ENCODE results near the gene CBLB.

CBLB gene

DNA sequence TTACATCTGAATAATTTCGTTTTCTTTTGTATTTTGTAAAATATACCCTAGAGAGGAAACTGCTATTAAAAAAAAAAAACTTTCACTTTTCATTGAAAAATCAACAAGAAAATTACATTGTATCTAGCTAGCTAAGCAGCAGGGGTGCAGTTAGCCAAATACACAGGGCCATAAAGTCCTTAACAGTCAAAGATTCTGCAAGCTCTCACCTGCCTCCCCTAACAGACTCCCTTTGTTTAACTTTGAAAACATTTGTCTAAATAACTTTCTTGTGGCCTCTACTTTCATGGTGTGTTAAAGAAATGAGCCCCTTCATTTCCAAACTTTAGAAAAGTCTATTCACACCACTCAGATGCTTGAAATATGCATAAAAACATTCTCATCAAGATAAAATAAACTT, 23.3 kb downstream of the CBLB start:
- DNase-seq (ENCODE audit: low spot score): no peak

DNA sequence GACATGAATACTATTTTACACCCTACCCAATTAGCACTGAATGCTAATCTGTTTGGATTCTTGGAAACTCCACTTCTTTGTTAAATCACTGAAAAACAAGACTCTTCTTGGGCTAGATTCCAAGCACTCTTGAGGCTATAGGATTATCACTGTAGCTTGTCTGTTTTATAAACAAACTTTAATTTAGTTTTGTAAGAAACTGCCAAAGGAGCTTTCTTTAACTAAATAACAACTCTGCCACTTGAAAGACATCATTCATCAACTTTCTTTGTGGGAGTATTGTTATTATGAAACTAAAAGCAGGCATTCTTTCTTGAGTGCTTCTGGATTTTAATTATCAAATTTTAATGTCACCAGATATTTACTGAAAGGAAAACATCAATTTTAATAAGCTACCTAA, 24.1 kb downstream of the CBLB start:
- no peak for DNase-seq (ENCODE audit: low spot score)

DNA sequence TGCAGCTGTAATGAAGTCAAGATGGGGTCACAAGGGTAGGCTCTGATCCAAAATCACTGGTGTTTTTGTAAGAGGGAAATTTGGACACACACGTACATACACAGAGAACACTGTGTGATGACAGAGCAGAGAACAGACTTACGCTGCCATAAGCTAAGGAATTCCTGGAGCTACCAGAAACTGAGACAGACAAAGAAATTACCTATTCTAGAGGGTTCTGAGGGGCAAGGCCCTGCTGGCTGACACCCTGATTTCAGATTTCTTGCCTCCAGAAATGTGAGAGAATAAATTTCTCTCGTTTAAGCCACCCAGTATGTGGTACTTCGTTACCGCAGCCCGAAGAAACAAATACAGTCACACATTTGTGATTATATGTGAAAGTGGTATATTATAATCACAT, 24.8 kb downstream of the CBLB start:
- no peak for DNase-seq (ENCODE audit: low spot score)

DNA sequence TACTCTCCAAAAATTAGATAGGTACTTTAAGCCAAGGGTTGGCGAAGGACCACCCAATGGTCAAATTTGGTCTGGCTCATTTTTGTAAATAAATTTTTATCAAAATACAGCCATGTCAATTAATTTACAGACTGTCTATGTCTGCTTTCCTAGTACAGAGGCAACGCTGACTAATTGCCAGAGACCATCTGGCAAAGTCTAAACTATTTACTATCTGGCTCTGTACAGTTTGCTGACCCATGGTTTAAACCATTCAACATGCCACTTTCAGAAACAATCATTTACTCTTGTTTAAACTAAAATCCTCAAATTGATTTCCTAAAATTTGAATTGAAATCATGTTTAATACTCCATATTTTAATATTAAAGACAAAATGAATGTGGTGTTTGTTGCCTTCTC, 25.9 kb downstream of the CBLB start:
- DNase-seq (ENCODE audit: low spot score): no peak

DNA sequence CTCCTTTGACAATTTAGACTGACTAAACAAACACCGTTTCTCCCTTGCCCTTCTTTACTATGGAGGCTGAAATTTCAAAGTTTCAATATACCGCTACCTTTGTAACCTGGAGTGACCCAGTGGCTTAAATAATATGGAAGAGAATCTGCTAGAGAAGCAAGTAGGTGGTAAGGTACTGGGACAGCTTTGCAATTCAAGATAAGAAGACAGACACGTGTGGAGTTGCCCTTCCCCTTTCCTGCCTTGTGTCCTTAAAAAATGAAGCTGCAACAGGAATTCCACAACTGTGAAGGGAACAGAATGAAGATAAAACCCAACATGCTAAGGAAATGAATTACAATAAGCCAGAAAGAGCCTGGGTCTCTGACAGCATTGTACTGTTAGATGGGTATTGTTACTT, 26.4 kb downstream of the CBLB start:
- no peak for DNase-seq (ENCODE audit: low spot score)

DNA sequence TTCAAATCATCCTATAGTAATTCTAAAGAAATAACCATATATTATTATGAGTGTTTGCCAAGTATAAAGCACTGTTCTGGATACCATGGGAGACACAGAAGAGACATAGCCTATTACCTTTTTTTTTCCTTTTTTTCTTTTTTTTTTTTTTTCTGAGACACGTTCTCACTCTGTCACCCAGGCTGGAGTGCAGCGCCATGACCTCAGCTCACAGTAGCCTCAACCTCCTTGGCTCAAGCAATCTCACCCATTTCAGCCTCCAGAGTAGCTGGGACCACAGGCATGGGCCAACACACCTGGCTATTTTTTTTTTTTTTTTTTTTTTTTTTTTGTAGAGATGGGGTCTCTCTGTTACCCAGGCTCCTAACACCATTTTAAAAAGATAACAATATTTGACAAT, 30.9 kb downstream of the CBLB start:
- no peak for DNase-seq (ENCODE audit: low spot score)

DNA sequence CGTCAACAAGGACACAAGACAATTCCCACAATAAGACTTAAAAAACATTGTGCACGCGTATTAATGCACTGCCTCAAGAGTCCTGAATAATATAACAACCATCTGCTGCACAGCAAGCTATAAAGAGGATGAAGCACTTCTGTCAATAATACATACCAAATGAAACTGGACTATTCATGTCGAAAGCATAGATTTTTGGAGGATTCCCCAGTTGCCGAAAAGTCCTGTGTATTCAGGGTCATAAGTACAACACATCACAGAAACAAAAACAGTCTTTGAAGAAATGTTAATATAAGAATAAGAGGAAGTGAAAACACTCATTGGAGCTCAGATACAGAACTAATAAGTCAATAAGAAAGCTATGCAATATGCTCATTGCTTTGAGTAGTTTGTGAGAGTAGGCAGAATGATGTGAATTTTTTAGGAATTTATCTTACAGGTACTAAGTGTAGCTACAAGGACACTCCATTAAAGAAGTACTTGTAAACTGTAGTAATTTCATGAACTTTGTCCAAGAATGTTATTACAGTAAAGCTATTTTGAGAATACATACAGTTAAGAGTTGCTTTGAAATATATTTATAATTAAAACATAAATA, 31.6 kb downstream of the CBLB start:
- DNase-seq (ENCODE audit: low spot score): no peak

DNA sequence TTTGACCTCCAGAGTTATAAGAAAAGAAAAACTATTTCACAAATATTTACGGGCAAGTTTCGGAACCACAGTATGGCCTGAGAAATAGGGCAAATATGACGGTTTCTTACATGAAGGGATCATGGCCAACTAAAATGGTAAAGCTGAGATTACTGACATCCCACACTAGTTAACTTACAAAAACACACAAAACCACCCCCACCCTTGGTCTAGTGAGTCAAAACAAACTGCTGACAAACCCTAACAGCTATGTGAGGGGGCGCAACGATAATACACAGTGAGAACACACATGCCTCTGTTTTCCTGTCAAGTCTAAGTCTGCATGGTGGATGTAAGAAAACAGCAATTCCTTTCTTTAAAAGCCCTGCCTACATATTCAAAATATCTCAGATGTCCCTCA, 32.3 kb downstream of the CBLB start:
- DNase-seq (ENCODE audit: low spot score): peak; percentile 49

DNA sequence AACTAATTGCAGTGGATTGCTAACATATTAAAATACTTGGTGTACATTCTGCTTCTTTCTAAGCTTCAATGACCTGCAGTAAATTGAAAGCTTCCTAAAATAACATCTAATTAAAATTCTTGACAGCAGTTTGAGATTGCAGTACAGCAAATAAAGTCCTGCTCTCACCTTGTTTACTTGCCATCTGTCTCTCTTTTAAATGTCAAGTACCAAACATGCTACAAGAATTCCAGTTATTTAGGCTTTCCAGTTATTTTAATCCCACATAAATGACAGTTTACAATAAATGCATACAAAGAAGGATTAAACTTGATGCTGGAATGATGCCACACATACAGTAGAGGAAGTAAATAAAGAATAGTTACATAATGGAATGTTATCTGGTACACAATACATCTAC, 33.2 kb downstream of the CBLB start:
- DNase-seq (ENCODE audit: low spot score): no peak

DNA sequence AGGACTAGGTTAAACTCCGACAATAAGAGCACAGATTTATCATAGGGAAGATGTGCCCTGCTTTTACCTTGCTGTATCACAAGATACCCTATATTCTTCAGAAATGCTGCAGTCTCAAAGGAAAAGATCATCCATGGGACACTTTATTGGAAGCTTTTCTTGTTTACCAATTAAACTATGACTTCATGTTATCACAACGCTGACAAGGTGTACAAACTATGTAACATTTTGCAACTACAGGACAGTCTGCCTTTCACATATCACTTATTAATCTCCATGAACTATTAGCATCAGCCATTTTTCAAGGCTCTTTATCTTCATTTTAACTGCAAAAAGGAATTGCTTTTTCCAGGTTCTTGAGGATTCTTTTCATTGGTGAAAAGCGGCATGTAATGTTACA, 34.0 kb downstream of the CBLB start:
- DNase-seq (ENCODE audit: low spot score): no peak

DNA sequence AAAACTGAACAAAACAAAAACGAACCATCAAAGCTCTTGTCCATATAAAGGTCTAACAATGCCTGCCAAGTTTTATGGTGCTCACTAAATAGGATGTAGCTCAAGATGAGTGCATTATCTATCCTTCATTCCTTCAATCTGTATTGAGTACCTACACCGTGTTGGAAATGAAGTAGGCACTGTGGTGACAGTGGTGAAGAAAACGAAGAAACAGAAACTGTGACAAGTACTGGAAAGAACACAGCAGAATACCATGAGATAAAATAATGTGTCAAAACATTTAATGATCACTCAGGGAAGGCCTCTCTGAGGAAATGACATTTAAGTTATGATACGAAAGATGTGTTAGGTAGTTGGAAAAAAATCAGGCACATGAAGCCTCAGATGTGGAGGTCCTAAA, 36.2 kb downstream of the CBLB start:
- no peak for DNase-seq (ENCODE audit: low spot score)

DNA sequence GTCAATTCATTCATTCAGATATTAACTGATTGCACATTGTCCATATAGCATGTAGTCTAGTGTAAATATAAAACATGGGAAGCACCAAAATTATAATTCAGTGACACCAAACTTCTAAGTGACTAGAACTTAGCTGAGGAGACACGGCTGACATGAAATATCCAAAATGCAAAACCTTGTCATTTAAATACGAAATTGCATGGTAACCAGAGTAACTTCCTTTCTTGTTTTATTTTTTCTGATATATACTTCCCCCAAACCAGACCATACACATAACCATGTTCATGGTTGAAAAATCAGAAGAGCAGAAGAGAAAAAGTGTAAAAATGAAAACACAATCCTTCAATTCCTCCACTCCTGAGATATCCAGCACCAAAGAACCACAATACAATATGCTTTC, 38.0 kb downstream of the CBLB start:
- no peak for DNase-seq (ENCODE audit: low spot score)

DNA sequence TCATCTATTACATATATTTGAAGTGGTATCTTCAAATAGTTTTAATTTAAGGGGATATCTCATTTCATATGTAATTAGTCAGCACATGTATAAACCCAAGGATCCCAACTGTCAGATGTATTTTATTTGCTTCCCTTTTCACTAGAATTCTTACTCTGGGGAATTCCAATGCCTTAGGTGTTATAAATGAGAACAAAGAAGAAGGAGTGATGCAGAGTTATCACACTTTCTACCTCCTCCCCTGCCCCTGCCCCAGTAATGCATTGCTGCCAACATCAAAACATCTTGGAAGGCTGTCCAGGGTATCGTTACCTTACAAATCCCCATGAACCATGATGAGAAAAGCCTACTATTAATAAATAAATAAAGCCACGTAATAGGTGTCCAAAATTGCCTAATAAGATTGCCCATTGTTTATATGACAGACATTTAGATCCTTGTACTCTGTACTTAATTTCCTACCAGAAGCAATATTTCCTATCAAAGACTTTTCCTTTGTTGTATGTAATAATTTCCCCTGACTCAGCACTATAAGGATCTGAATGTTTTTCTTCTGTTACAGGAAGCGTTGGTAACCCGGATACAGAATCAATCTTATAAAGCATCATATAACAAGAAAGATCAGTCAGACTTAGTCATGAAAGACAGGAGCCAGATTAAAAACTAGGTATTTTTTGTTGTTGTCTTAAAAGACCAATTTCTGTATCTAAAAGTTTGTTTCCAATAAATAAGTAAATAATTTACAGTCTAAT, 38.8 kb downstream of the CBLB start:
- DNase-seq (ENCODE audit: low spot score): no peak

DNA sequence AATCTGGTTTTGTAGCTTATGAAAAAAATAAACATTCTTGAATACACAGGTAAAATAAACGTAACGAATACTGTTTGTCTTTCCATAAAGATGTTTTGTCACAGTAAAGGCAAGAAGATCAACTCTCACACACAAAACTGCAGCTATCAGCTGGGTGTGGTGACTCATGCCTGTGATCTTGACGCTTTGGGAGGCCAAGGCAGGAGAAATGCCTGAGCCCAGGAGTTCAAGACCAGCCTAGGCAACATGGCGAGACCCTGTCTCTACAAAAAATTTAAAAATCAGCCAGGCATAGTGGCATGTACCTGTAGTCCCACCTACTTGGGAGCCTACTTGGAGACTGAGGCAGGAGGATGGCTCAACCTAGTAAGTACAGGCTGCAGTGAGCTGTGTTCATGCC, 39.6 kb downstream of the CBLB start:
- no peak for DNase-seq (ENCODE audit: low spot score)

DNA sequence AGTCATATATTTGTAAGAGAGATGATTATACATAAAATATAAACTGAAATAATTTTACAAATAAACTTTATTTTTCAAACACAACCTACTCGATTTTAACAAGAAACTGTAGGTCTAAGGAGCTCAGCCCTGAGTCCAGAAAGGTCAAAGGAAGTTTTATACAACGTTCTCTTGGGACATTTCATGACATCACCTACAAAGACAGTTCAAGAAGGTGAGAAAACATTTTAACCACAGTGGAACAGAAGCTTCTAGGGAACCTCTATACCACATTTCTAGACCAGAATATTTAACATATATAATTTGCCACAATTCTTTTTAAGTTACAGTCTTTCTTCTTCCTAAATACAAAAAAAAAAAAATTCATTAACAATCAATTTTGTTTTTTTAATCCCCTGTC, 40.1 kb downstream of the CBLB start:
- DNase-seq (ENCODE audit: low spot score): no peak

DNA sequence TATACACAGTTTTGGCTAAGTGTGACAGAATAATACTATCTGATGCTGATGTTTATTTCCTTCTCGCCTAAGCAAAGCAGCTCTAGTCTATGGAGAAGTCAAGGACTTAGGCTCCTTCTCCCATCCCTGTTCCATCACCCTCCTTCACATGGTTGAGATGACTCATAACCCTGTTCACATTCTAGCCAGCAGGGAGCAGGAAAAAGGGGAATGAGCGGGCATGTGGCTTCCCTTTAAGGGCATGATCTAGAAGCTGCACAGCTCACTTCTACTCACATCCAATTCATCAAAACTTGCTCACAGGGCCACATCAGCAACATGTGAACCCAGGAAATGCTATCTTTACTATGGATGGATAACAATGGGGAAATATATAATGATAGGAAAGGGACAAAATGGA, 40.9 kb downstream of the CBLB start:
- peak; percentile 20 for DNase-seq (ENCODE audit: low spot score)

DNA sequence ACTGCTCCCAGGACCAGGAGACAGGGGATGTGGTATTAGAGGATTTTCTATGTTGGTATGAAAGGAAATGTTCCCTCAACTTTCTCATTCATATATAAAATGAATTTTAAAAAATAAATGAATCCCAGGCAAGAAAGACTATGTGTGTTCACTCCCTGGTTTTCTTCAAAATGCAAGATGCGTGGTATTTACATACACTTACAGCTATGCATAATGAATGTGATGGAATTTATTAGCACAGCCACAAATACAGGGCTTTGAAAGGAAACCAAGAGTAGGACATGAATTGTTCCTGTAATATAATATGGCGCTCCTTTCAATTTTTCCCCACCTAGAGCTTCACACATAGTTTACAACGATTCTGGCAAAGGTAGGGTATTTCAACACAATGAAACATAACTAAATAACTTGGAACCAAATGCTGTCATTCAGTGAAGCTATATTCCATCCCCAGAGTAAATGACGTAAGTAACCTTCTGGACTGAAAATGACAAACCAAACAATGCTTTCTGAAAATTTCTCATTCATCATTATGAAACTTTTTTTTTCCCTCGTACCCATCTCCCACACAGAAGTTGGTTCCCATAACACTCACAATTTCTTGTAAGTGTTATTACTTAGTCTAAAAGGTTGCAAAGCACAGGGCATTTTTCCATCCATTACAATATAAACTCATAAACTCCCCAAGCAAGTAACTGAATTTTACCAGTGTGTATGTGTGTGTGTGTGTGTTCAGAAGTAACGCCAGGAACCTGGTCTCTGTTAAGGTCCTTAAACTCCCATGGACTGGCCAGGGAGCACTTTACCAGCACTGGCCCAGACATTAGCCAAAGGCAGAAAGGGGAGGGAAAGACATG, 41.8 kb downstream of the CBLB start:
- no peak for DNase-seq (ENCODE audit: low spot score)

DNA sequence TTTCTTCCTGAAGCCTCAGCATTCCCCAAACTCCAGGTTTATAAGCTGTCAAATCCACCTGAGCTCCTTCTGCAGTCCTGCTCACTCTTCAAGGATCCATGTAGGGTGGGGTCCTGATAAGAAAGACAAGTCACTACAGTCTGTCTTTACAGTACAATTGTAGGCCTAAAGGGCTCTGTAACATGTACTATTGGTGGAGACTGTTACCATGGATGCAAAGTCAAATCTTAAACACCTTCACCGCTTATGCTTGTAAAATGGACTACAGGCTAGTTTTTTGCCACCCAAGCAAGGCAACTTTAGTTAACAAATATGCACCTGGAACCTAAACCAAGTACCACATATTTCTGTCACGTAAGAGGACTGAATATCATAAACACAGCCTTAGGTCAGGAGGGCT, 44.7 kb downstream of the CBLB start:
- no peak for DNase-seq (ENCODE audit: low spot score)

DNA sequence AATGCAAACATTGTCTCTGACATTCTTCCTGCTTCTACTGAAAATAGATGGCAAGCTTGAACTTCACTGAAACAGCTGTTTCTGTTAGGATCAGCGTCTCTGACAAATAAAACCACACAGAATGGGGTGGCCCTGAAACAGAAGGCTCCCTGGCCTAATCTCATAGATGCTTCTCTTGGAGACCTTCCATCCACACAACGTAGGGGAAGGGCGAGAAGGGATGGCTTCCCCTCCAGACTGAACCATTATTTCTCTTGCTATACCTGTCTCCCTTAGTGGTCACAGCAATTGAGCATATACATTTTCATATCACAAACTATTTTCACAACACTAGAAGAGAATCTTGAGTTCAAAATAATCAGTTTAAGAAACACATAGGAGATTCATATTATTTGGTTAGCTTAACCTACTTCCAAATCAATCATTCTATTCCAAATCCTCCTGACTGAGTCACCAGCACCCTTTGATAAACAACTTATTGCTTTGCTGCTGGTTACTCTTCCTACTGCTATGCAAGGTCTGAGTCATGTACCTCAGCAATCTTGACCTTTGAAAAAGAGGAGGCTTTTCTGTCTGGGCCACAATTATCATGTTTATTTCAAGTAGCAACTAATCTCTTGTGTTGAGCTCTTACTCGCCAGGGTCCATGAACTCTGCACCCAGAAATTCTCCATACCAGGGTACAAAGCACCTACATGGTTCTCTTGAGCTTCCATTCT, 45.5 kb downstream of the CBLB start:
- DNase-seq (ENCODE audit: low spot score): peak; percentile 42

DNA sequence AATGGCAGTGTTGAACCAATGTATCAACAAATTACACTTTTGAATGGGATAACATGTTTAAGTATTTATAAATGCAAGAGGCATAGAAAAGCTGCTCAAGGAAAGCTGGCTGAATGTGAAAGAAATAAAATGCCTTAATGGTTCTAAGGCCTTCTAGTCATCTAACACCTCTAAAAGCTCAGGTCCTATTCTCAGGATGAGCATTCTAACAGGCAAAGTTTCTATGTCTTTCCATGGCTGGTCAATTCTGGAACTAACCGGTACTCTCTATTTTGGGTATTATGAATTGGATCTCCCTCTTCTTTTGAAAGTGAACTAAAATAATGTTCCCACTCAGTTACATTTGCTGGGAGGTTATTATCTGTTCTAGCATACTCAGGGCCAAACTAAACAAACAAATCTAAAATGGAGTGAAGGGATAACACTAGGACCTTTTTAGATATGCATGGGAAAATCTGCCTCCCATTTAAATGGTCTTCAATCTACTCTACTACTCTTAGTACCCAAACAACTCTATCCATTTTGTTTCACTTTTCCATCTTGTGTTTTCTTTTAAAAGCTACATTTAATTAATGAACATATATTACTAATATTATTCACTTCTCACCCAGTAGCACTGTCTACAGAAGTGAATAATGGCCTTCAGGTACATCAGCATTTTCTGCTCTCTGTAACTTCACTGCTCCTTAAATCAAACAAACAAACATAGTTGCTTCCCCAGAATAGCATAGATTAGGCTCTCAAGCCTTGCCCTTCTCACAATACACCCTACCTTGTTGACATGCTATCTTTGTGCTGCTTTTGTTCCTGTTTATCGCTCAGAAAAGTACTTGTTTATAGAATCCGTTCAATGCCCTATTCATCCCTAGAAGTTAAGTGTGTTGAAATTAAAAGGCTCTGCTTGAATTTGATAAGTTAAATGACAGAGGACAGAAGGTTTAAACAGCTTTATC, 46.4 kb downstream of the CBLB start:
- DNase-seq (ENCODE audit: low spot score): no peak

DNA sequence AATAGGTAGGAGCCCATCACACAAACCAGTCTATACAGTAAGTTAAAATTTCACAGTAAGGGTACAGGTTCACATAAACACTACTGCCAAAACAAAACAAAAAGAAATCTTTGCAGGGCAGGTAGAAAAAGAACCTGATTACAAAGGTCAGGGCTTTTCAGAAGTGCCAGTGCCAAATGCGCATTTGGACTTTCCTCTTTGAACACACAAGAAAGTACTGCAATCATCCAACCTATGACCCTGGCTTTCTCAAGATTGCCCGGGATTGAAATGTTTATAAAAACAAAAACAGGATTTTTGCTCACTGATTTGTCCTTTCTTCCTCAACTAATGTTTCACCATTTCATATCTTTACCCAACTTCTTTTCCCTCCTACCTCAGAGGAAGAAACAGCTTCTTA, 47.4 kb downstream of the CBLB start:
- DNase-seq (ENCODE audit: low spot score): no peak

All from hepatic stellate cell (primary cell).